ENCODE data around the gene PRRG4.

DNA sequence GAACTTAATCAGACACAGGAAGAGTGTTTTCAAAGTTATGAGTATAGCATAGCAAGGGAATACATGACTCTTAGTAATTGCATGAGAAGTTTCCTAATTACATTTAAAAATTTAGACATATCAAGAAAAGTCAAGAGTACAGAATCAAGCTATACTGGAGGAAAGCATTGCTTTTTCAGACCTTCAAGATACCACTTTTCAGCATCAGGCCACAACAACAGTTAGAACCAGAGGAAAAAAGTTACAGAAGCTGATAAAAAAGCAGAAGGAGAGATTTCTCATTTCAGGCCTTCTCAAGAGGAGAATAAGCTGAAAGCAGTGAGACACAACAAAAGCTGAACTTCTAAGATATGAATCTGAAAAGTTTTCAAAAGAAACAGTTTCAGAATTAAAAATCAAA lies 34.8 kb downstream of the PRRG4 start:
- no peak for TF ChIP-seq EZH2 (IDR thresholded peaks at IDR 0.05; ENCODE audit: borderline replicate concordance, low read depth, low read length, severe bottlenecking)
- TF ChIP-seq GATA2 (IDR thresholded peaks at IDR 0.05; ENCODE audit: insufficient read depth, insufficient read length, low read depth, low read length) = no peak
- TF ChIP-seq MYC (IDR thresholded peaks at IDR 0.05; ENCODE audit: low read depth, low read length) = no peak
- TF ChIP-seq, protein P1, sequence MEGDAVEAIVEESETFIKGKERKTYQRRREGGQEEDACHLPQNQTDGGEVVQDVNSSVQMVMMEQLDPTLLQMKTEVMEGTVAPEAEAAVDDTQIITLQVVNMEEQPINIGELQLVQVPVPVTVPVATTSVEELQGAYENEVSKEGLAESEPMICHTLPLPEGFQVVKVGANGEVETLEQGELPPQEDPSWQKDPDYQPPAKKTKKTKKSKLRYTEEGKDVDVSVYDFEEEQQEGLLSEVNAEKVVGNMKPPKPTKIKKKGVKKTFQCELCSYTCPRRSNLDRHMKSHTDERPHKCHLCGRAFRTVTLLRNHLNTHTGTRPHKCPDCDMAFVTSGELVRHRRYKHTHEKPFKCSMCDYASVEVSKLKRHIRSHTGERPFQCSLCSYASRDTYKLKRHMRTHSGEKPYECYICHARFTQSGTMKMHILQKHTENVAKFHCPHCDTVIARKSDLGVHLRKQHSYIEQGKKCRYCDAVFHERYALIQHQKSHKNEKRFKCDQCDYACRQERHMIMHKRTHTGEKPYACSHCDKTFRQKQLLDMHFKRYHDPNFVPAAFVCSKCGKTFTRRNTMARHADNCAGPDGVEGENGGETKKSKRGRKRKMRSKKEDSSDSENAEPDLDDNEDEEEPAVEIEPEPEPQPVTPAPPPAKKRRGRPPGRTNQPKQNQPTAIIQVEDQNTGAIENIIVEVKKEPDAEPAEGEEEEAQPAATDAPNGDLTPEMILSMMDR (IDR thresholded peaks at IDR 0.05; ENCODE audit: extremely low read depth in 1 of 2, insufficient read depth in 1 of 2, low read depth in 1 of 2, low read length in 2 of 2) = no peak
- TF ChIP-seq, protein P2, sequence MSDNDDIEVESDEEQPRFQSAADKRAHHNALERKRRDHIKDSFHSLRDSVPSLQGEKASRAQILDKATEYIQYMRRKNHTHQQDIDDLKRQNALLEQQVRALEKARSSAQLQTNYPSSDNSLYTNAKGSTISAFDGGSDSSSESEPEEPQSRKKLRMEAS (IDR thresholded peaks at IDR 0.05; ENCODE audit: insufficient read depth, insufficient read length) = no peak
- no peak for TF ChIP-seq POLR2A (IDR thresholded peaks at IDR 0.05; ENCODE audit: low read depth, low read length)
- no peak for TF ChIP-seq POLR2AphosphoS5 (IDR thresholded peaks at IDR 0.05; ENCODE audit: insufficient read depth, low read depth, low read length)
- TF ChIP-seq FOS (IDR thresholded peaks at IDR 0.05; ENCODE audit: borderline replicate concordance, insufficient read depth, low read length) = no peak
- no peak for TF ChIP-seq JUN (IDR thresholded peaks at IDR 0.05; ENCODE audit: borderline replicate concordance, insufficient read depth, insufficient read length, low read depth)
